NOMO-1 treated with dmso at 0.1 percent for 144 hours (cell line): ENCODE results near the gene DBH.

Experiments used
- DNase-seq: peaks from one replicate; lab custom pipeline; 2025; ENCODE audit not compliant: unreplicated experiment; lab: John Stamatoyannopoulos, UW

The DBH gene

DNA sequence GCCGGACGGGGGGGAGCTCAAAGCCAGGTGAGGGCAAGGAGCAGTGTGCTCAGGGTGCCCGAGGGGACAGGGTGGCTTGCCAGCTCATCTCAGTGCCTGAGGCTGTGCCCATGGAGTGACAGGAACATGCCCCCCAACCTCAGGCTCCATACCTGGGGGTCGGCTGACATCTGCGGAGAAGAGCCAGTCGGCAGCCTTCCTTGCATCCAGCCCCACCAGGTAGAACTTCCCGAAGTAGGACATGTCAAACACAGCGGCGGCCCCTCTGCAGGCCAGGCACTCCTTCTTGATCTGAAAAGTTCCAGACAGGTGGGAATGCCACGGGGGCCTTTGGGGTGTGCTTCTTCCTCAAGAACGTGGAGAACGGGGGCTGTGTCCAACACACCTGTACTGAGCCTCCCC, 59.9 kb downstream of the DBH start:
- DNase-seq: no peak

DNA sequence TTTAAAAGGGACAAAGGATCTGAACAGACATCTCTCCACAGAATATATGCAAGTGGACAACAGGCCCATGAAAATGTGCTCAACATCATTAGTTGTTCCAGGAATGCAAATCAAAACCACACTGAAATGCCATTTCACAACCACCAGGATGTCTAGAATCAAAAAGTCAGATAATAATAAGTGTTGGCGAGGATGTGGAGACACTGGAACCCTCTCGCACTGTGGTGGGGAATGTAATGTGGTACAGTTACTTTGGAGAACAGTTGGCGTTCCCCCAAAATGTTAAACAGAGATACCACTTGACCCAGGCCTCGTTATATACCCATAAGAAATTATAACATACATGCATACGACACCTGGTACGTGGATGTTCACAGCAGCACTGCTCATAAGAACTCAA, 63.4 kb downstream of the DBH start:
- no peak for DNase-seq

DNA sequence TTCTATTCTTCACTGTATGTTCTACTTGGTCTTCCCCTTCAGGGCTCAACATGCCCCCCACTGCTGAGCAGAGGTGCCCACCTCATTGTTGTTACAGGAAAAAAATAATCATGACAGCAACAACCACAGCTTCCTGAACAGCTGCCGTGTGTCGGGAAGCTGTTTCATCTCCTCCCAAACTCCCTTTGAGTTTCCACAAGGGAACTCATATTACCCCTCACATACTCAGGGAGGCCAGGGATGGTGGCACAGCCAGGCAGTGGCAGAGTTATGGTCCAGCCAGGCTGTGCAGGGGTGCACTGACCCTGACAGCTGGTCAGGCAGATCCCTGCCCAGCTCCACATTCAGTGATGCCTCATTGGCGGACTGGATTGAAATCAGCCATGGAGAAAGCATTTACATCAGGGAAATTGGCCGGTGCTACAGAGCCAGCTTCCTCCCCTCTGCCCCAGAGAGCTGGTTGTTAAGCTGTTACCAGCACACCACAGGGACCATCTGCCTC, 64.7 kb downstream of the DBH start:
- no peak for DNase-seq

DNA sequence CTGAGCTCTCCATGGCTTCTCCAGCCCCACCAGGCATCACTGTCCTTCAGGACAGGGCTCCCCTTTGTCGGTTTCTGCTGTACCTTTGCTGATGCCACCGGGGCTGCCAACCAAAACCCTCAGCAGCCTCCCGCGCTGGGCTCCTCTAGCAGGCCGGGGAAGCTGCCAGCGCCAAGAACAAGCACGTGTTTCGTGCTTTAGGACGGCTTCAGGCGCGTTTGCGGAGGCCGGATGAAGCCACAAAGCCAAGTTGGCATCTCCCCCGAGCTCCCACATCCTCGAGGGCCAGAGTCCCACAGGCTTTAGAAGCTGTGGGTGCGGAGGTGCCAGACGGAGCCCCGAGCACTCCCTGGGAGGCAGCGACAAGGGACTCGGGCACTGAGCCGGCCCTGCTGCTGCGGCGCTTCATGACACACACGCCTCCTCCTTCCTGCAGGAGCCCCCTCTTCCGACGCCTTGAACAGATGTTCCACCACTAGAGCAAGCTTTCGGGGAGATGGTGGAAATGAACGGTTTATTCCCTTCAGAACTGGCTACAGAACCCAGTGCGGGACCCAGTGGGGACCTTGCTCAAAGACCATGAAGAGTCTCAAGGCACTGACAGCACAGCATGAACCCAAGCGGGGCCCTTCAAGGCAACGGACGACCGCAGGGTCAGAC, 65.3 kb downstream of the DBH start:
- DNase-seq: no peak

DNA sequence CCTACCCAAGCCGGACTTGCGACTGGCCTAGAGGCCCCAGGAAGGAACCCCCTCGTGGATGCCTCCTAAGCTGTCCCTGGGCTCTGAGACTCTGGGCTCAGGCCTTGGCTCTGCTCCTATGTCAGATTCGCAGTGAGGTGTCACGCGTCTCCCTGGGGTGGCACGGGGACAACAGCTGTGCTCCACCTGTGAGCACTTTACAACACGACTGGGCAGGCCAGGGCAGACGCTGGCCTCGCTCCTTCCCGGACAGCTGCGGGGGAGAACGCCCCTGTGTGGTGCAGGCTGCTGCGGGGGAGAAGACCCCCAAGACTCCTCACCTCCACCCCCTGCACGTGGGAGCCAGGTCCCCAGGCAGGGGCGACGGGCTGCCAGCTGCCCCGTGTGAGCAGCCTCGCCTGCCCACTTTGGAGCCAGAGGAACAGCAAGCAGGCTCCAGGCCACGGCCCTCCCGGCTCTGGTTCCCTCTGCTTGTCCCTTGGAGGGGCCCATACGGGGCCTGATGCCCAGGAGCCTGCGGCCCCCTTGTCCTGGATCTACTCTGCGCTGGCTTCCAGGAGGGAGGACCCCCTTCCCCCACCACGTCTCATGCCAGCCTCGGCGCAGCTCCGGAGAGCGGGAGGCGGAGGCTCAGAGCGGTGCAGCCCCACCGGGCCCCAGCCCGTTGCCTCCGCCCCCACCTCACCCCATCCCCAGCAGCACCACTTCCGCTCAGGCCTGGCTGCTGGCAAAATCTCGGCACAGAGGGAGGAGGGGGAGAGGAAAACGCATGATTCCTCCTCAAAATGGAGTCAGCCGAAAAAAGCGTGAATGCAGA, 66.0 kb downstream of the DBH start:
- peak; percentile 4 for DNase-seq

DNA sequence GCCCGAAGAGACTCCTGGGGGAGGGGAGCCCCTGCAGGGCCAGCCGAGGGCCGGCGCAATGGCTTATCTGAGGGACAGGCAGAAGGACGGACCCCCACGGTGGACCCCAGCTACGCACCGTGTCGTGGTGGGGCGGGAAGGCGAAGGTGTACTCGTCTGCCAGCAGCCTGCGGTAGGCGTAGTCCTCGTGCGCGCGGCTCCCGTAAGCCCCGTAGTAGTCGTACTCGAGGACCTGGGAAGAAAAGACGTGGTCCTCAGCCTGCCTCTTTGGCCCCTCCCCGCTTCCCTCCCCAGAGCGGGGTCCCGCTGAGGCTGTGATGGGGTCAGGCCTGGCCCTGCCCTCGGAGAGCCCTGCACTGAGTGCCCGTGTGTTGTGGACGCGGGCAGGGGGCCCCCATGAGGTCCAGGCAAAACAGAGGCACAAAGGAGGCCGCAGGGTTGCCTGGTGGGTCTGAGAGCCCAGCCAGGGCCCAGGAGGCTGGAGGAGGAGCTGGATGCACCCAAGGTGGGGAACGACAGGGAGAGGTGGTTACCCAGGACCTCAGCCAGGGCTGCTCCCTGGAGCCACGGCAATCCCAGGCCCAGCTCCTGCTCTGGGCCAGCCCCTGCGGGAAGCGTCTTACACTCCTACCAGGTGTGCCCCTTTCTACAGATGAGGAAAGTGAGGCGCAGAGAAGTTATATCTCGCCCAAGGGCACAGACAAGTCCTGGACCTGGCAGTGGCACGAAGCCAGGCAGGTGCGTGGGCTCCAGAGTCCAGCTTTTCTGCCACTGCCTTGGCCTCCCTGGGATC, 66.8 kb downstream of the DBH start:
- no peak for DNase-seq

DNA sequence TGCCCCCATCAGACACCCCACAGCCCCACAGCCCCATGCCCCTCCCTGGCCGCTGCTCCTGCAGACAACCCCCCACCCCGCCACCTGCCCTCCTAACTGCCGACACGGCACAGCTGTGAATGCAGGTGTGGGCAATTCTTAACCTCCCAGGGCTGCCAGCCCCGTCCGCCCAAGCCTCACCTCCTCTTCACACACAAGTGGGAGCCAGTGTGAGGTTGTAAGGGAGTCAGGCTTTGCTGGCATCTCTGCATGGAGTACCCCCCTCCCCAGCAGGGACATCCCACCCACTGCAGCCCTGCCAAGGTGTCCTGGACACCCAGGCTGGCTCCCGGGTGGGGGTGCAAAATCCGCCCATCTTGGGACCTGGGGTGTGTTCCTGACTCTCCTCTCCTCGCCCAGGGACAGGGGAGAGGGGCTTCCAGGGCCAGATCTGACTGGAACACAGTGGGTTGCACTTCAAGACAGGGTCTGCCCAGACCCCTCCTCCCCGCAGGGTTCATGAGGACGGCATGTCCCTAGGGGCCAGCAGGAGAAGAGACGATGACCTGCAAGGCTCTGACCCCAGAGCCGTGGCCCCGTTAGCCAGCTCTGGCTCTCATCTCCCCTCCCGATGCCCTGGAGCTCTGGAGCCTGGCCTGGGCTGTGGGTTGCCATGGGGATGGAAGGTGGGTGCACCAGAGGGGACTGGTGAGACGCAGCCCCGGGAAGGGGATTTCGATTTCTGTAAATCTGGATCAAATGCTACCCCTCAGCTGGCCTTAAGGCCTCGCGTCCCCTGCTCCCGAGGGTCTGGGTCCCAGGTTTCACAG, 67.6 kb downstream of the DBH start:
- DNase-seq: no peak

DNA sequence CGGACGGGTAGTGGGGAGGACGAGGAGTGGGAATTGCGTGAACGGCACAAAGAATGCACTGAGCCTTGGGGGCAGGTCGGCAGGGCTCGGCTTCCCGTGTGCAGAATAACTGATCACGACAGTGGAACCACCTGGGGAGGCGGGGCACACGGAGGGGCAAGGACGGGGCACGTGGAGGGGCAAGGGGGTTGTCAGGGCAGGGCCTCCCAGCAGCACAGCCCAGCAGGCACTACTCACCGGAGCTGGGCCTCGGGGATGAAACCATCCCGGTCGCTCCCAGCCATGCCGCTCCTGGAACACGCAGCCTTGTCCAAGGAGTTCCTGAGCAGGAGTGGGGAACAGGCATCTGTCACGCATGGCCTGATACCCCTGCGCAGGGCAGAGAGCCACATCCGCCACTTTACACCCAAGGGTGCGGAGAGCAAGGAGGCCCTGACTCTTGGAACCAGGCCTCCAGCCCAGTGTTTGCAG, 68.6 kb downstream of the DBH start:
- no peak for DNase-seq

DNA sequence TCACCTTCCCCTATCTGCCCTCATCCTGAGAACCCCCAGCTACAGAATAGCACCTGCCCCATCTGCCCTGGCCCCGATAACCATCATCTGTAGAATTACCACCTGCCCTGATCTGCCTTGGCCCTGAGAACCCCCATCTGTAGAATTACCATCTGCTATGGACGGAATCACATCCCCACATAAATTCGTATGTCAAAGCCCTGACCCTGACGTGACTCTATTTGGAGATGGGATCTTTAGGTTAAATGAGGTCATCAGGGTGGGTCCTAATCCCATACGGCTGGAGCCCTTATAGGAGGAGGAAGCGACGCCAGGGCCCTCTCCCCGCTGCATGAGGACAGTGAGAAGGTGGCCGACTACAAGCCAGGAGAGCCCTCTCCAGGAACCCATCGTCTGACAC, 69.4 kb downstream of the DBH start:
- DNase-seq: no peak

DNA sequence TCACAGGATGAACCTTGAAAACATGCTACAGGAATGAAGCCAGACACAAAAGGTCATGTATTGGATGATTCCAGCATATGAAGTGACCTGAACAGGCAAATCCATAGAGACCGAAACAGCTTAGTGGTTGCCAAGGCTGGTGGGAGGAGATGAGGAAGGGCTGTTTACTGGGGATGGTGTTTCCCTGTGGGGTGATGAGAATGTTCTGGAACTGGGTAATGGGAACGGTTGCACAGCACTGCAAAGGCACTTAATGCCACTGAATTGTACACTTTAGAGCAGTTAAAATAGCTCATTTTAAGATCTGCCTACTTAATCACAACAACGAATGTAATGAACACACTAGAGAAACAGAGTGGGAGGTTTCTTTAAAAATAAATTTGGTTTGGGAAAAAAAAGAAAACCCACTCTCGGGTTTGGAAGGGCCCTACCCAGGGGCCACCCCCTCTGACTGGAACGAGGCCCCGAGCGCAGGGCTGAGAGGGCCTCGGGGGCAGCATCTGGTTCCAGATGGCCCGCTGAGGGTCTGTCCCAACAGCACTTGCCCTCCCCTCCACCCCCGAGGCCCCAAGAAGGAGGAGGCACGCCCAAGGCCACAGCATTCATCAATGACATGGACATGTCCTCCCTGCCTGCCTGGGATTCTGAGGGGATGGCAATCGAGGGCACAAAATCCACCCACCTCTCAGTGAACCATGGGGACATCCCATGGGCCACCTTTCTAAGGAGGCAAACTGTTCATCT, 70.3 kb downstream of the DBH start:
- no peak for DNase-seq

DNA sequence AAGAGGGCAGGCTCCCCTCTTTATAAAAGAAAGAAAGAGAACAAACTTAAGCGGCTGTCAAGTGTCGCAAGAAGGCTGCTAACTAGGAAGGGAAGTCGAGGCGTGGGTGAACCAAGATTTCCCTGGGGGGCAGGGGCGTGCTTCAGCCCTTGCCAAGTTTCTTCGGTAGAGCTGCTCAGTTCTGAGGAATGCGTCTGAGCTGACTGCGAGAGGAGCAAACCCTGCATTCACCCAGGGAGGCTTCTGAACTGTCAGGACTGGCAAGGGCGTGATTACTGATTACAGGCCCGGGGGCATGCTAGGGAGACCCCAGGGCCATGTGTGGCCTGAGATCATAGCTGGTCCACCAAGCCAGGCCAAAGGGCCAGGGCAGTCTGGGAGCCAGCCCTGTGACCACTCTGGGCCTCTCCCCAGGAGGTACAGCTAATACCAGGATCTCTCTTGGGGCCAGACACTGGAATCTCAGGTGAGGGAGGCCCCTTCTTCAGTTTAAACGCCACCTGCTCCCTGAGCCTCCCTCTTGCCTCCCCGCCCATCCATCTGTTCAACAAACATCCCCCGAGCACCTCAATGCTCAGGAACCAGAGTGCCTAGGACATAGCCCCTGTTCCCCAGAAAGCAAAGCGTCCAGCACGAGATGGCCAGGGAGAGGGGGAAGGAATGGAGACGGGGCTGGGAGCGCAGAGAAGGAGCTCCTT, 71.1 kb downstream of the DBH start:
- no peak for DNase-seq

DNA sequence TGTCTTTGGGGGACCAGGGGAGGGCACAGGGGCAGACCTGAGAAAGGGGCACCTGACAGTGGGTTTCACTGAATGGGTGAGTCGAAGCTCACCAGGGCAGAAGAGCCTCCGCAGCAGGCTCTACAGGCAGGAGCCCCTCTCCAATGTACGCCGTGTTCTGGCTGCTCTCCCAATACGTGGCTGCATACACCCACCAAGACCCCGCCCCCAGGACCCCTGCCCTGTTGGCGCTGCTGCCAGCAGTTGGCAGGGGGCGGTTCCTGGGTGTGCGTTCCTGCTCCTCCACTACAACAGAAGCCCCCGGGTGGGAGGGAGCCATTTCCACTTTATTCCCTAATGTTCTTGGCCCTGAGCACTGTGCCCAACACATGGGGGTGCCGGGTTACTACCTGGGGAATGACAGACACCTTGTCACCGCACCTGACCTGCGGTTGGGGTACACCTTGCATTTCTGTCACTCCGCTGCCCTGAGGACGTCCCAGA, 71.6 kb downstream of the DBH start:
- no peak for DNase-seq

DNA sequence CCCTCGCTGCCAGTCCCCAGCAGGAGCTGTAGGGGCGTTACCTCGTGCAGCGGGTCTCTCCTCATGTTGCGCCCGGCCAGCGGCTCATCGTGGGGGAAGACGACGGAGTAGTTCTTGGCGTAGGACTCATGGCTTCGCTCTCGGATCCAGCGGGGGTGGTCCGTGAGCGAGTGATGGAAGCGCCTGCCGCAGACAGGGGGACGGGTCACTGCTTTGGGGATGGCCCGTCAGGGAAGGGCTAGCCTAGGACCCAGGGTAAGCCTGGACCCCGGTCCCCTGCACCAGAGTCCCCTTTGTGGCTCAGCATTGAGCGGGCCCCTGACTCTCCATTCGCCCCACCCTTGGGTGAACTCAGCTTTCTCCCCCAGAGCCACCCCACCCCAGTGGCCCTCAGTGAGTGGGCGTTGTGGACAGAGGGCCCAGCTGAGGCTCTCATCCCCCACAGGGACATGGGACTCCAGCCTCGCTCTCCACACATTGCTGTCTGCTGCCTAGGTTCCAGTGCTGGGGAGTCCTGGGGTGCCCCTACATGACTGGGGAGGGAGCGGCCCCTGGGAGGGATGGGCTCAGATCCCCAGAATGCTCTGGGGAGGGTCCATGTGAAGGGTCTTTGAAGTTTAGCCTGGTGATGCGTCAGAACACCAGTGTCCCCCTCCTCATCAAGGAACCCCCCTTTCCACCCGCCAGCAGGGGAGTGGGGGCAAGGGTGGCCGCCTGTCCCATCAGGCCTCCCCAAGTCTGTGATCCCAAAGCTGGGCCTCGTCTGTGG, 72.3 kb downstream of the DBH start:
- DNase-seq: no peak
